Liver (tissue), 9 donors: Measurements from ENCODE around the gene P3H2. TPM values are rescaled to one million over a fixed set of nuclear protein-coding genes. Genes with fewer than 3 reads are reported as not detected.

ENCODE experiments used
- DNase-seq: peaks from one replicate; pipeline ENCODE4 v3.0.0-alpha.2; 2017; ENCODE audit warnings: low spot score
- H3K27ac ChIP-seq, 2 donors: one replicate each; pipeline ENCODE4 v1.7.0; 2013; ENCODE audit warnings: inconsistent platforms in 2 of 2, low read length in 2 of 2, control low read depth in 1 of 2, low read depth in 1 of 2, mild to moderate bottlenecking in 1 of 2
- H3K27me3 ChIP-seq, 4 donors: one replicate each; pipeline versions ENCODE4 v1.6.1 to v1.7.0; 2013; ENCODE audit warnings: low read length in 3 of 4, inconsistent platforms in 1 of 4, mild to moderate bottlenecking in 1 of 4, moderate library complexity in 1 of 4; ENCODE audit not compliant: control insufficient read depth in 4 of 4, insufficient read depth in 4 of 4
- H3K36me3 ChIP-seq, 4 donors: one replicate each; pipeline versions ENCODE4 v1.6.1 to v1.7.0; 2013; ENCODE audit warnings: low read length in 3 of 4, mild to moderate bottlenecking in 3 of 4, low read depth in 1 of 4, moderate library complexity in 1 of 4; ENCODE audit not compliant: control insufficient read depth in 4 of 4, insufficient read depth in 3 of 4
- H3K4me1 ChIP-seq, 4 donors: one replicate each; pipeline versions ENCODE4 v1.6.1 to v1.7.0; 2013; ENCODE audit warnings: low read length in 3 of 4, mild to moderate bottlenecking in 3 of 4, moderate library complexity in 1 of 4; ENCODE audit not compliant: control insufficient read depth in 4 of 4, insufficient read depth in 4 of 4
- H3K4me3 ChIP-seq, 3 donors: one replicate each; pipeline versions ENCODE4 v1.6.1 to v1.7.0; 2013; ENCODE audit warnings: low read length in 3 of 3, control low read depth in 1 of 3, low read depth in 1 of 3, mild to moderate bottlenecking in 1 of 3
- H3K9ac ChIP-seq, 2 donors: one replicate each; pipeline ENCODE4 v1.7.0; 2013; ENCODE audit warnings: low read length in 2 of 2, mild to moderate bottlenecking in 2 of 2, moderate library complexity in 2 of 2, control low read depth in 1 of 2, low read depth in 1 of 2
- H3K9me3 ChIP-seq, 4 donors: one replicate each; pipeline versions ENCODE4 v1.6.1 to v1.7.0; 2013; ENCODE audit warnings: low read length in 3 of 4; ENCODE audit not compliant: control insufficient read depth in 4 of 4
- ATF3 ChIP-seq: IDR thresholded peaks from 2 replicates; pipeline ENCODE4 v1.6.1; 2016; ENCODE audit warnings: antibody characterized with exemption
- CTCF ChIP-seq: fragments of 150-350 bp; IDR thresholded peaks from 2 replicates; pipeline ENCODE4 v1.5.1; 2017; ENCODE audit warnings: improper control_type of control experiment, low read depth, low read length; ENCODE audit not compliant: missing input control
- EGR1 ChIP-seq, 2 donors: IDR thresholded peaks; 2 replicates each; pipeline ENCODE4 v1.6.1; 2016 to 2018; ENCODE audit warnings: antibody characterized with exemption in 2 of 2, low read depth in 2 of 2
- FOXA1 ChIP-seq: IDR thresholded peaks from 2 replicates; pipeline ENCODE4 v1.6.1; 2016; ENCODE audit warnings: antibody characterized with exemption
- FOXA2 ChIP-seq: IDR thresholded peaks from 2 replicates; pipeline ENCODE4 v1.6.1; 2016; ENCODE audit warnings: antibody characterized with exemption
- GABPA ChIP-seq, 2 donors: IDR thresholded peaks in 1 of 2; conservative IDR thresholded peaks in 1 of 2; 2 replicates each; pipeline ENCODE4 v1.6.1; 2016; ENCODE audit warnings: antibody characterized with exemption in 2 of 2, mild to moderate bottlenecking in 1 of 2, moderate library complexity in 1 of 2
- HNF4A ChIP-seq, 2 donors: conservative IDR thresholded peaks; 2 replicates each; pipeline ENCODE4 v1.6.1; 2016; ENCODE audit warnings: antibody characterized with exemption in 2 of 2, mild to moderate bottlenecking in 2 of 2
- HNF4G ChIP-seq: IDR thresholded peaks from 2 replicates; pipeline ENCODE4 v1.6.1; 2016; ENCODE audit warnings: antibody characterized with exemption
- JUND ChIP-seq, 2 donors: IDR thresholded peaks; 2 replicates each; pipeline ENCODE4 v1.6.1; 2016; ENCODE audit warnings: antibody characterized with exemption in 2 of 2
- MAX ChIP-seq: IDR thresholded peaks from 2 replicates; pipeline ENCODE4 v1.6.1; 2016; ENCODE audit warnings: antibody characterized with exemption
- NR2F2 ChIP-seq: IDR thresholded peaks from 2 replicates; pipeline ENCODE4 v1.6.1; 2016; ENCODE audit warnings: antibody characterized with exemption
- RAD21 ChIP-seq, 2 donors: IDR thresholded peaks; 2 replicates each; pipeline ENCODE4 v1.6.1; 2016; ENCODE audit warnings: antibody characterized with exemption in 2 of 2, mild to moderate bottlenecking in 2 of 2
- REST ChIP-seq: IDR thresholded peaks from 2 replicates; pipeline ENCODE4 v1.6.1; 2016; ENCODE audit warnings: antibody characterized with exemption, mild to moderate bottlenecking
- RXRA ChIP-seq, 2 donors: IDR thresholded peaks; 2 replicates each; pipeline ENCODE4 v1.6.1; 2017 to 2018; ENCODE audit warnings: antibody characterized with exemption in 2 of 2, mild to moderate bottlenecking in 1 of 2
- SP1 ChIP-seq: IDR thresholded peaks from 2 replicates; pipeline ENCODE4 v1.6.1; 2018; ENCODE audit warnings: antibody characterized with exemption, mild to moderate bottlenecking
- TAF1 ChIP-seq: conservative IDR thresholded peaks from 2 replicates; pipeline ENCODE4 v1.6.1; 2016; ENCODE audit warnings: antibody characterized with exemption, mild to moderate bottlenecking
- WGBS: extraction: QIAGEN DNeasy Blood & Tissue Kit; methylation state at CpG from one replicate; pipeline ENCODE4 v1.1.7; 2013; 5-methylcytosine and 5-hydroxymethylcytosine counted together
- polyA plus RNA-seq, 2 donors: library from polyadenylated mRNA; stranded (reverse) in 1 of 2; unstranded in 1 of 2; fragments of 200-250 nt in 1 of 2; fragments of >200 nt in 1 of 2; fragmentation: Nextera tagmentation in 1 of 2; extraction: Ambion mirVana in 1 of 2; gene quantifications; one replicate each; pipeline versions ENCODE4 v1.2.1 to v1.2.3, GENCODE V29; 2013 to 2015
- total RNA-seq, 2 donors: library from RNA; depleted of rRNA; stranded (reverse); fragments of >200 nt; gene quantifications; one replicate each; pipeline ENCODE4 v1.2.3, GENCODE V29; 2014
- donor health status: healthy.
- donor health status: healthy.
- donor health status: healthy.
- donor health status: healthy.
- donor health status: healthy.

Gene P3H2
- total and polyA plus RNA-seq, 4 donors = 1.9 to 6.9 (median 4.1) TPM

- Histone ChIP-seq H3K4me1 (no peaks in the 10 kb centered on the region), H3K27ac (no peak overlapping the region), H3K4me3 (no peak overlapping the region), H3K36me3 (no peaks in the 10 kb centered on the region), H3K9me3 (no peaks in the 10 kb centered on the region), H3K27me3 (no peaks in the 10 kb centered on the region), H3K9ac (no peak overlapping the region)
- TF ChIP-seq GABPA (IDR thresholded peaks at IDR 0.05 in 1 of 2, conservative IDR thresholded peaks at IDR 0.05 in 1 of 2) = no peak
- TF ChIP-seq FOXA1 = no peak
- TF ChIP-seq CTCF = no peak
- no peak for TF ChIP-seq NR2F2
- TF ChIP-seq RXRA (IDR thresholded peaks at IDR 0.05) = no peak
- TF ChIP-seq HNF4A (conservative IDR thresholded peaks at IDR 0.05) = no peak
- no peak for TF ChIP-seq ATF3
- no peak for TF ChIP-seq REST
- no peak for TF ChIP-seq FOXA2
- no peak for DNase-seq
Observed at GRCh38 chr3:189908646-189909045, 212.1 kb downstream of the P3H2 start.

GRCh38 chr3:189907803-189908202 is 212.9 kb downstream of the P3H2 start:
- no peaks in the 10 kb centered on the region for H3K9me3 ChIP-seq
- H3K9ac ChIP-seq = no peak overlapping the region
- TF ChIP-seq EGR1 (IDR thresholded peaks at IDR 0.05; ENCODE audit: low read depth in 2 of 2) = no peak
- TF ChIP-seq NR2F2 = no peak
- TF ChIP-seq SP1 = no peak
- no peak for TF ChIP-seq GABPA (IDR thresholded peaks at IDR 0.05 in 1 of 2, conservative IDR thresholded peaks at IDR 0.05 in 1 of 2)
- no peak for TF ChIP-seq MAX
- TF ChIP-seq TAF1 = no peak
- TF ChIP-seq CTCF = no peak
- TF ChIP-seq HNF4G = no peak
- TF ChIP-seq RAD21 (IDR thresholded peaks at IDR 0.05) = no peak
- no peak for TF ChIP-seq ATF3
- TF ChIP-seq RXRA (IDR thresholded peaks at IDR 0.05) = no peak
- TF ChIP-seq REST = no peak
- TF ChIP-seq JUND (IDR thresholded peaks at IDR 0.05) = no peak
- TF ChIP-seq FOXA2 = no peak
- no peaks in the 10 kb centered on the region for H3K27me3 ChIP-seq
- WGBS = 90% methylated on average over 6 of the region's 6 CpGs
- H3K36me3 ChIP-seq = no peaks in the 10 kb centered on the region
- DNase-seq = no peak
- no peak overlapping the region for H3K27ac ChIP-seq
- no peak overlapping the region for H3K4me3 ChIP-seq
- no peaks in the 10 kb centered on the region for H3K4me1 ChIP-seq
